Measurements from ENCODE around the gene MMD2.

DNA sequence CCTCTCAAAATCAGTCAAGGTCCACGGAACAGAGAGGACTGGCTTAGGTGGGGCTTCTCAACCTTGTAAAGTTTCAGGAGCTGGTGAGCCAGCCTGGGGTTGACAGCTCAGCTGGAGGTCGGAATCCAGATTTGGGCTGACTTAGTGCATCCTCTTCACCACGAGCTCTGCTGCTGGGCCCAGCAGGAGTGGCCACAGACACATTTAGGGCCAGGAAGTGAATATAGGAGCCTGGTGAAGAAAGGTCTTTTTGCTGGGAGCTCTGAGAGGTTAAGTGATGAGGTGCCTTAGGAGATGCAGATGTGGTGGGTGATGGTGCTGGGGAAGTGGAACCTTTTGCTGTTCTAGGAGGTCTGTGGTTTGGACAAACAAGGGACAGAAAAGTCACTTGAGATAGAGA is 39.3 kb upstream of the MMD2 start:
- TF ChIP-seq EZH2 (IDR thresholded peaks at IDR 0.05; ENCODE audit: borderline replicate concordance, low read length): no peak
- TF ChIP-seq CTCF (IDR thresholded peaks at IDR 0.05; ENCODE audit: low read length): no peak
